HepG2 (cell line): ENCODE data around the gene DDIT4. TPM values are rescaled to one million over a fixed set of nuclear protein-coding genes. Genes with fewer than 3 reads are reported as not detected.
A peak's percentile ranks its signal among the peaks of the same experiment; 100 is the strongest.

Experiments used
- ADNP ChIP-seq: sonication (generic); formaldehyde crosslinking; IDR thresholded peaks from 2 replicates; pipeline ENCODE4 v1.4.0; 2020; ENCODE audit warnings: missing genetic modification reagents
- CBX2 ChIP-seq, 2 experiments: fragments of 200-600 bp in 1 of 2; sonication (generic); formaldehyde crosslinking in 1 of 2; IDR thresholded peaks; 2 replicates each; pipeline versions ENCODE4 v1.7.0 to v1.8.1; 2018 to 2022; ENCODE audit warnings: low read depth in 2 of 2, low read length in 1 of 2, mild to moderate bottlenecking in 1 of 2, missing genetic modification reagents in 1 of 2
- CEBPG ChIP-seq: IDR thresholded peaks from 2 replicates; pipeline ENCODE4 v1.6.1; 2016
- EED ChIP-seq: sonication (generic); formaldehyde crosslinking; IDR thresholded peaks from 2 replicates; pipeline ENCODE4 v1.5.0; 2020; ENCODE audit warnings: mild to moderate bottlenecking, missing genetic modification reagents
- ERF ChIP-seq: IDR thresholded peaks from 2 replicates; pipeline ENCODE4 v1.6.1; 2018; ENCODE audit warnings: missing biosample characterization, missing genetic modification reagents
- HCFC1 ChIP-seq: fragments of 150-350 bp; IDR thresholded peaks from 2 replicates; pipeline ENCODE4 v1.6.1; 2014; ENCODE audit warnings: low read depth, low read length
- MXD4 ChIP-seq: IDR thresholded peaks from 2 replicates; pipeline ENCODE4 v1.6.1; 2016; ENCODE audit warnings: mild to moderate bottlenecking, missing biosample characterization, missing genetic modification reagents
- NFKB2 ChIP-seq: sonication (generic); formaldehyde crosslinking; IDR thresholded peaks from 2 replicates; pipeline ENCODE4 v1.4.0; 2020; ENCODE audit warnings: missing genetic modification reagents, borderline replicate concordance
- THAP11 ChIP-seq: IDR thresholded peaks from 2 replicates; pipeline ENCODE4 v1.6.1; 2016; ENCODE audit warnings: missing biosample characterization, missing genetic modification reagents
- ZMAT3 ChIP-seq: sonication (generic); formaldehyde crosslinking; conservative IDR thresholded peaks from 2 replicates; pipeline ENCODE4 v1.7.0; 2021; ENCODE audit warnings: missing genetic modification reagents
- ZNF205 ChIP-seq: IDR thresholded peaks from 2 replicates; pipeline ENCODE4 v1.6.1; 2018; ENCODE audit warnings: missing biosample characterization, missing genetic modification reagents
- ZNF263 ChIP-seq: sonication (generic); formaldehyde crosslinking; IDR thresholded peaks from 2 replicates; pipeline ENCODE4 v1.4.0; 2020; ENCODE audit warnings: missing genetic modification reagents
- ZNF605 ChIP-seq: sonication (generic); formaldehyde crosslinking; IDR thresholded peaks from 2 replicates; pipeline ENCODE4 v1.8.0; 2022; ENCODE audit warnings: mild to moderate bottlenecking, missing genetic modification reagents
- polyA plus RNA-seq, 8 experiments: library from polyadenylated mRNA; depleted of rRNA in 3 of 8; stranded (reverse) in 7 of 8; unstranded in 1 of 8; fragments of >200 nt; fragmentation: Illumina TruSeq in 4 of 8; extraction: Trizol in 4 of 8; gene quantifications; 2 replicates each; pipeline versions ENCODE4 v1.2.1 to v1.2.3, GENCODE V29; 2011 to 2016; ENCODE audit warnings: low read depth in 4 of 8, missing spikeins in 1 of 8, mixed read lengths in 1 of 8; ENCODE audit not compliant: insufficient read depth in 1 of 8
- total RNA-seq, 5 experiments: library from RNA; depleted of rRNA; stranded (reverse); fragments of >200 nt; fragmentation: Illumina TruSeq; extraction: Trizol; gene quantifications; 2 replicates each; pipeline ENCODE4 v1.2.3, GENCODE V29; 2016; ENCODE audit warnings: low read depth in 1 of 5
- TF ChIP-seq, protein P1 (sequence below): sonication (generic); formaldehyde crosslinking; IDR thresholded peaks from 2 replicates; pipeline ENCODE4 v1.4.0; 2020; ENCODE audit warnings: mild to moderate bottlenecking, missing genetic modification reagents
- TF ChIP-seq, protein P2 (sequence below): sonication (generic); formaldehyde crosslinking; IDR thresholded peaks from 2 replicates; pipeline ENCODE4 v1.4.0; 2020; ENCODE audit warnings: missing genetic modification reagents, borderline replicate concordance
- TF ChIP-seq, protein P3 (sequence below): sonication (generic); formaldehyde crosslinking; IDR thresholded peaks from 2 replicates; pipeline ENCODE4 v1.4.0; 2020; ENCODE audit warnings: mild to moderate bottlenecking, missing genetic modification reagents
- TF ChIP-seq, protein P4 (sequence below): sonication (generic); formaldehyde crosslinking; IDR thresholded peaks from 2 replicates; pipeline ENCODE4 v1.4.0; 2020; ENCODE audit warnings: mild to moderate bottlenecking, missing genetic modification reagents
- TF ChIP-seq, protein P5 (sequence below): sonication (generic); formaldehyde crosslinking; IDR thresholded peaks from 2 replicates; pipeline ENCODE4 v1.8.0; 2022; ENCODE audit warnings: mild to moderate bottlenecking, missing genetic modification reagents; ENCODE audit not compliant: insufficient replicate concordance

DDIT4 gene
- total and polyA plus RNA-seq, 2 of the 13 experiments (the other 11 are each of a cell fraction or from before 2014, with no cell fraction given), result 35.6 to 40.7 TPM

DNA sequence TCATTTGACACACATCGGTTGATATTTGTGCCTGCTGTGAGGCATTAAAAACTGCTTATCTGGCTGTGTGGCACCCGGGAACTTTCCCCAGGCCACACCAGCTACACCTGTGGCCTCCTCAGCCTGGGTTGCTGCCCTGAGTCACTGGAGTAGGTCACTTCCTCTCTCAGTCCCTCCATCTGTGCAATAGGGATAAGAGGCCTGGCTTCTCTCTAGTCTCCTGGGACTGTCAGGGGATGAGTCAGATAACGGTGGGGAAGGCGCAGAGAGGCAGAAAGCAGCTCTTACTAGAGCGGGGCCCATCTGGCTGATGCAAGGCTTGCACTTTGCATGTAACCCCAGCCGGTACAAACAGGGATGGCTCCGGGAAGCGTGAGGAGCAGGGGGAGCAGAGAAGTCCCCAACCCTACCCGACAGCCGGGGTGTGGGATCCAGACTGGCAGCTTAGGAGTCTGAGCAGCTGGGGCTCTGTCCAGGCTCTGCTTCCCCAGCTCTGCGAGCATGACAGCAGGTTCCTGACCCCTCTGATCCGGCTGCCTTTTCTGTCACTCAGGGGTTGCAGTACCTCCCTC lies 47.0 kb downstream of the DDIT4 start (continued):
- TF ChIP-seq, protein P1, sequence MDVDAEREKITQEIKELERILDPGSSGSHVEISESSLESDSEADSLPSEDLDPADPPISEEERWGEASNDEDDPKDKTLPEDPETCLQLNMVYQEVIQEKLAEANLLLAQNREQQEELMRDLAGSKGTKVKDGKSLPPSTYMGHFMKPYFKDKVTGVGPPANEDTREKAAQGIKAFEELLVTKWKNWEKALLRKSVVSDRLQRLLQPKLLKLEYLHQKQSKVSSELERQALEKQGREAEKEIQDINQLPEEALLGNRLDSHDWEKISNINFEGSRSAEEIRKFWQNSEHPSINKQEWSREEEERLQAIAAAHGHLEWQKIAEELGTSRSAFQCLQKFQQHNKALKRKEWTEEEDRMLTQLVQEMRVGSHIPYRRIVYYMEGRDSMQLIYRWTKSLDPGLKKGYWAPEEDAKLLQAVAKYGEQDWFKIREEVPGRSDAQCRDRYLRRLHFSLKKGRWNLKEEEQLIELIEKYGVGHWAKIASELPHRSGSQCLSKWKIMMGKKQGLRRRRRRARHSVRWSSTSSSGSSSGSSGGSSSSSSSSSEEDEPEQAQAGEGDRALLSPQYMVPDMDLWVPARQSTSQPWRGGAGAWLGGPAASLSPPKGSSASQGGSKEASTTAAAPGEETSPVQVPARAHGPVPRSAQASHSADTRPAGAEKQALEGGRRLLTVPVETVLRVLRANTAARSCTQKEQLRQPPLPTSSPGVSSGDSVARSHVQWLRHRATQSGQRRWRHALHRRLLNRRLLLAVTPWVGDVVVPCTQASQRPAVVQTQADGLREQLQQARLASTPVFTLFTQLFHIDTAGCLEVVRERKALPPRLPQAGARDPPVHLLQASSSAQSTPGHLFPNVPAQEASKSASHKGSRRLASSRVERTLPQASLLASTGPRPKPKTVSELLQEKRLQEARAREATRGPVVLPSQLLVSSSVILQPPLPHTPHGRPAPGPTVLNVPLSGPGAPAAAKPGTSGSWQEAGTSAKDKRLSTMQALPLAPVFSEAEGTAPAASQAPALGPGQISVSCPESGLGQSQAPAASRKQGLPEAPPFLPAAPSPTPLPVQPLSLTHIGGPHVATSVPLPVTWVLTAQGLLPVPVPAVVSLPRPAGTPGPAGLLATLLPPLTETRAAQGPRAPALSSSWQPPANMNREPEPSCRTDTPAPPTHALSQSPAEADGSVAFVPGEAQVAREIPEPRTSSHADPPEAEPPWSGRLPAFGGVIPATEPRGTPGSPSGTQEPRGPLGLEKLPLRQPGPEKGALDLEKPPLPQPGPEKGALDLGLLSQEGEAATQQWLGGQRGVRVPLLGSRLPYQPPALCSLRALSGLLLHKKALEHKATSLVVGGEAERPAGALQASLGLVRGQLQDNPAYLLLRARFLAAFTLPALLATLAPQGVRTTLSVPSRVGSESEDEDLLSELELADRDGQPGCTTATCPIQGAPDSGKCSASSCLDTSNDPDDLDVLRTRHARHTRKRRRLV (CRISPR knock-in tag), result no peak; the same call in 1 of the 2 replicates
- TF ChIP-seq ZNF263 (CRISPR knock-in tag) (peak; percentile 40; the same call in 1 of the 2 replicates), HCFC1 (no peak), MXD4 (peak; percentile 35; the same call in 1 of the 2 replicates), ERF (CRISPR knock-in tag) (peak; percentile 43; the same call in 1 of the 2 replicates), ADNP (CRISPR knock-in tag) (peak; percentile 58; the same call in 1 of the 2 replicates), ZNF605 (CRISPR knock-in tag) (peak; percentile 83; the same call in 1 of the 2 replicates), ZMAT3 (CRISPR knock-in tag) (no peak), THAP11 (CRISPR knock-in tag) (peak; percentile 75; the same call in 1 of the 2 replicates), NFKB2 (CRISPR knock-in tag) (no peak), CBX2 (IDR thresholded peaks at IDR 0.05; ENCODE audit: low read depth, low read length) (no peak), CBX2 (CRISPR knock-in tag; IDR thresholded peaks at IDR 0.05; ENCODE audit: low read depth) (no peak), EED (CRISPR knock-in tag) (peak; percentile 42; the same call in 1 of the 2 replicates), CEBPG (CRISPR knock-in tag) (peak; percentile 99), ZNF205 (peak; percentile 84)
- TF ChIP-seq, protein P2, sequence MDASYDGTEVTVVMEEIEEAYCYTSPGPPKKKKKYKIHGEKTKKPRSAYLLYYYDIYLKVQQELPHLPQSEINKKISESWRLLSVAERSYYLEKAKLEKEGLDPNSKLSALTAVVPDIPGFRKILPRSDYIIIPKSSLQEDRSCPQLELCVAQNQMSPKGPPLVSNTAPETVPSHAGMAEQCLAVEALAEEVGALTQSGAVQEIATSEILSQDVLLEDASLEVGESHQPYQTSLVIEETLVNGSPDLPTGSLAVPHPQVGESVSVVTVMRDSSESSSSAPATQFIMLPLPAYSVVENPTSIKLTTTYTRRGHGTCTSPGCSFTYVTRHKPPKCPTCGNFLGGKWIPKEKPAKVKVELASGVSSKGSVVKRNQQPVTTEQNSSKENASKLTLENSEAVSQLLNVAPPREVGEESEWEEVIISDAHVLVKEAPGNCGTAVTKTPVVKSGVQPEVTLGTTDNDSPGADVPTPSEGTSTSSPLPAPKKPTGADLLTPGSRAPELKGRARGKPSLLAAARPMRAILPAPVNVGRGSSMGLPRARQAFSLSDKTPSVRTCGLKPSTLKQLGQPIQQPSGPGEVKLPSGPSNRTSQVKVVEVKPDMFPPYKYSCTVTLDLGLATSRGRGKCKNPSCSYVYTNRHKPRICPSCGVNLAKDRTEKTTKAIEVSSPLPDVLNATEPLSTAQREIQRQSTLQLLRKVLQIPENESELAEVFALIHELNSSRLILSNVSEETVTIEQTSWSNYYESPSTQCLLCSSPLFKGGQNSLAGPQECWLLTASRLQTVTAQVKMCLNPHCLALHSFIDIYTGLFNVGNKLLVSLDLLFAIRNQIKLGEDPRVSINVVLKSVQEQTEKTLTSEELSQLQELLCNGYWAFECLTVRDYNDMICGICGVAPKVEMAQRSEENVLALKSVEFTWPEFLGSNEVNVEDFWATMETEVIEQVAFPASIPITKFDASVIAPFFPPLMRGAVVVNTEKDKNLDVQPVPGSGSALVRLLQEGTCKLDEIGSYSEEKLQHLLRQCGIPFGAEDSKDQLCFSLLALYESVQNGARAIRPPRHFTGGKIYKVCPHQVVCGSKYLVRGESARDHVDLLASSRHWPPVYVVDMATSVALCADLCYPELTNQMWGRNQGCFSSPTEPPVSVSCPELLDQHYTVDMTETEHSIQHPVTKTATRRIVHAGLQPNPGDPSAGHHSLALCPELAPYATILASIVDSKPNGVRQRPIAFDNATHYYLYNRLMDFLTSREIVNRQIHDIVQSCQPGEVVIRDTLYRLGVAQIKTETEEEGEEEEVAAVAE (CRISPR knock-in tag), result 0 out of 2 replicates have a peak, but pooled peaks have one; percentile 26
- TF ChIP-seq, protein P3, sequence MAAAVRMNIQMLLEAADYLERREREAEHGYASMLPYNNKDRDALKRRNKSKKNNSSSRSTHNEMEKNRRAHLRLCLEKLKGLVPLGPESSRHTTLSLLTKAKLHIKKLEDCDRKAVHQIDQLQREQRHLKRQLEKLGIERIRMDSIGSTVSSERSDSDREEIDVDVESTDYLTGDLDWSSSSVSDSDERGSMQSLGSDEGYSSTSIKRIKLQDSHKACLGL (CRISPR knock-in tag), result no peak
- TF ChIP-seq, protein P4, sequence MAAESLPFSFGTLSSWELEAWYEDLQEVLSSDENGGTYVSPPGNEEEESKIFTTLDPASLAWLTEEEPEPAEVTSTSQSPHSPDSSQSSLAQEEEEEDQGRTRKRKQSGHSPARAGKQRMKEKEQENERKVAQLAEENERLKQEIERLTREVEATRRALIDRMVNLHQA (CRISPR knock-in tag), result peak; percentile 97
- TF ChIP-seq, protein P5, sequence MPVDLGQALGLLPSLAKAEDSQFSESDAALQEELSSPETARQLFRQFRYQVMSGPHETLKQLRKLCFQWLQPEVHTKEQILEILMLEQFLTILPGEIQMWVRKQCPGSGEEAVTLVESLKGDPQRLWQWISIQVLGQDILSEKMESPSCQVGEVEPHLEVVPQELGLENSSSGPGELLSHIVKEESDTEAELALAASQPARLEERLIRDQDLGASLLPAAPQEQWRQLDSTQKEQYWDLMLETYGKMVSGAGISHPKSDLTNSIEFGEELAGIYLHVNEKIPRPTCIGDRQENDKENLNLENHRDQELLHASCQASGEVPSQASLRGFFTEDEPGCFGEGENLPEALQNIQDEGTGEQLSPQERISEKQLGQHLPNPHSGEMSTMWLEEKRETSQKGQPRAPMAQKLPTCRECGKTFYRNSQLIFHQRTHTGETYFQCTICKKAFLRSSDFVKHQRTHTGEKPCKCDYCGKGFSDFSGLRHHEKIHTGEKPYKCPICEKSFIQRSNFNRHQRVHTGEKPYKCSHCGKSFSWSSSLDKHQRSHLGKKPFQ (CRISPR knock-in tag), result peak; percentile 46
